ENCODE data around the gene CRHR1.

Gene CRHR1

DNA sequence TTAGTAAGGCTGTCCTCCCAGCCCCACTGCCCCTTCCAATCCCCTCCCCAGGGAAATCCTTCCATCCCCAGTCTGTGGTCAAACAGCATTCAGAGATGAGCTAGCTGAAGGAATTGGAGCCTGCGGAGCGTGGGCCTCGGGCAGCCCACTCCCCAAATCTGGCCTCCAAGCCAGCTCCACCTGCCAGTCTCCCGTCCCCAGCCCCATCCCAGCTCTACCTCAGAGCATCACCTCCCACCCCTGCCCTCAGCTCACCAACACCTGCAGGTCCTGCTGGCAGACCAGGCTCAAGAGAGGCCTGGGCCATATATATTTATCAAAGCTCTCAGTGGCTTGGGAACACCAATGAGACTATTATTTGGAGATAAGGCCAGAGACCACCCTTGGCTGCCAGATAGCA lies 55.3 kb downstream of the CRHR1 start:
- no peak for DNase-seq (ENCODE audit: low read depth, low spot score)
- no peak overlapping the region for H3K9ac ChIP-seq (ENCODE audit: insufficient read length, low read depth)
- peaks cover 19% of the 10 kb centered on the region for H3K4me1 ChIP-seq (ENCODE audit: insufficient read depth, insufficient read length)
- no peaks in the 10 kb centered on the region for H3K36me3 ChIP-seq (ENCODE audit: insufficient read depth, insufficient read length, low read length)
- no peak for TF ChIP-seq YY1 (IDR thresholded peaks at IDR 0.05; ENCODE audit: insufficient read depth, insufficient read length)
- no peak for TF ChIP-seq SUZ12 (IDR thresholded peaks at IDR 0.05; ENCODE audit: extremely low read depth, insufficient read depth, insufficient read length)
- TF ChIP-seq ZNF274 (IDR thresholded peaks at IDR 0.05; ENCODE audit: low read depth, low read length) = no peak
- H3K4me3 ChIP-seq (ENCODE audit: insufficient read length, low read depth) = no peak overlapping the region
- no peaks in the 10 kb centered on the region for H3K27me3 ChIP-seq (ENCODE audit: insufficient read depth, insufficient read length)
- no peaks in the 10 kb centered on the region for H3K9me3 ChIP-seq (ENCODE audit: insufficient read depth, low read length)

DNA sequence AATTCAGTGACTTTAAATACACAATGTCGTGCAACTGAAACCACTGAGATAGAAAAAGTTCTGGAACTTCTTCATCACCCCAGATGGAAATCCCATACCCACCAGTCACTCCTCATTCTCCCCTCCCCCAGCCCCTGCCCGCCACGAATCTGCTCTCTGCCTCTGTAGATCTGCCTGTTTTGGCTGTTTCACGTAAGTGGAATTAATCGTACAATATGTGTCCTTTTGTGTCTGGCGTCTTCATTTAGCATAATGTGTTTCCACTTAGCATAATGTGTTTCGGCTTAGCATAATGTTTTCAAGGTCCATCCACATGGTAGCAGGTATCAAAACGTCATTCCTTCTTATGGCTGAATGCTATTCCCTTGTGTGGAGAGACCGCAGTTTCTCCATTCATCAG lies 57.1 kb downstream of the CRHR1 start:
- DNase-seq (ENCODE audit: low read depth, low spot score) = no peak
- H3K27me3 ChIP-seq (ENCODE audit: insufficient read depth, insufficient read length) = no peaks in the 10 kb centered on the region
- TF ChIP-seq ZNF274 (IDR thresholded peaks at IDR 0.05; ENCODE audit: low read depth, low read length) (no peak), YY1 (IDR thresholded peaks at IDR 0.05; ENCODE audit: insufficient read depth, insufficient read length) (no peak), SUZ12 (IDR thresholded peaks at IDR 0.05; ENCODE audit: extremely low read depth, insufficient read depth, insufficient read length) (no peak)

DNA sequence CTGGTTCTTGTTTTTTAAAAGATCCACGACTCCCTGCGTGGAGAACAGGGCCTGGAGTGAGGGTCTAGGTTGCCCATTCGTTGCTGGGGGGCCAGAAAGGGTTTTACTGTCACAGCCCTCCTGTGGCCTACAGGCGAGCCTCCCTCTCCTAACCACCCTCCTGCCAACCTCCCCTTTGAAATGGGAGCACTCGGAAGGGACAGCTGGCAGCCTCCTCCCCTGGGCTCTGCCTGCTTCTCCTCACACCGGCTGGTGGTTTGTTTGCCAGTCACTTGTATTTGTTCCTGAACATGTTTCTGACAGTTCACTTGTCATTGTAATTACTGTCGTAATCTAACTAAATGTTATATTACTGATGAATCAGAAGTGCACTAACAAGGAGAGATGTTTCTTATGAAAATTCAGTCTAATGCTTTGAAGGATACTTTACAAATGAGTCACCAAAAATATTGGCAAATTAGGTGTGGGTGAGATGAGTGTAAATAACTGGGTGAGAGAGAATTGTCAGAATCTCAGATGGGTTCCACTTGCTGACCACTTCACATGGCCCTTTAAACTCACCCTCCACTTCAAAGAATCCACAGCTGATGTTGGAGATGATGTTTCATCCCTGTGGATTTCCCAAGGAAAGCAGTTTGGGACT lies 57.9 kb downstream of the CRHR1 start:
- Histone ChIP-seq H3K9ac (ENCODE audit: insufficient read length, low read depth) (no peak overlapping the region), H3K9me3 (ENCODE audit: insufficient read depth, low read length) (no peaks in the 10 kb centered on the region), H3K36me3 (ENCODE audit: insufficient read depth, insufficient read length, low read length) (no peaks in the 10 kb centered on the region), H3K27me3 (ENCODE audit: insufficient read depth, insufficient read length) (no peaks in the 10 kb centered on the region), H3K4me3 (ENCODE audit: insufficient read length, low read depth) (no peak overlapping the region), H3K4me1 (ENCODE audit: insufficient read depth, insufficient read length) (peaks cover 12% of the 10 kb centered on the region)
- TF ChIP-seq YY1 (IDR thresholded peaks at IDR 0.05; ENCODE audit: insufficient read depth, insufficient read length) (no peak), SUZ12 (IDR thresholded peaks at IDR 0.05; ENCODE audit: extremely low read depth, insufficient read depth, insufficient read length) (no peak), ZNF274 (IDR thresholded peaks at IDR 0.05; ENCODE audit: low read depth, low read length) (no peak)
- no peak for DNase-seq (ENCODE audit: low read depth, low spot score)

More for the DNA sequence above, 57.1 kb downstream of the CRHR1 start:
- Histone ChIP-seq H3K9ac (ENCODE audit: insufficient read length, low read depth) (no peak overlapping the region), H3K9me3 (ENCODE audit: insufficient read depth, low read length) (no peaks in the 10 kb centered on the region), H3K36me3 (ENCODE audit: insufficient read depth, insufficient read length, low read length) (no peaks in the 10 kb centered on the region), H3K4me3 (ENCODE audit: insufficient read length, low read depth) (no peak overlapping the region), H3K4me1 (ENCODE audit: insufficient read depth, insufficient read length) (peaks cover 18% of the 10 kb centered on the region)

DNA sequence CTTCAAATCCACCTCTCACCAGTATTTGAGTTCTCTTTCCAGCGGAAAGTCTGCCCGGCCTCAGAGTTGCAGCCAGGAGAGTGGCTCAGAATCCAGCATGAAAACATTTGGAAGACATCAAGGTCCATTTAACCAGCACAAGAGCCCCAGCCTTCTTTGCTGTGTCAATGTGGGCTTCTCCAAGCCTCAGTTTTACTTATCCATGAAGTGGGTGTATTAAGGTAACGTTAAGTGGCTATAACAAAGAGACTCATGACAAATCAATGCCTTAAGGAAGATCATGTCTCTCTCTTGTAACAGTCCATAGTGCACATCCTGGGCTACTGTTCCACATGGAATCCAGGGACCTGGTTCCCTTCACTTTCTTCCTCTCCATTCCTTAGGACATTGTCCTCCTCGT lies 59.6 kb downstream of the CRHR1 start:
- TF ChIP-seq SUZ12 (IDR thresholded peaks at IDR 0.05; ENCODE audit: extremely low read depth, insufficient read depth, insufficient read length) = no peak
- no peak for TF ChIP-seq ZNF274 (IDR thresholded peaks at IDR 0.05; ENCODE audit: low read depth, low read length)
- no peak for TF ChIP-seq YY1 (IDR thresholded peaks at IDR 0.05; ENCODE audit: insufficient read depth, insufficient read length)
- Histone ChIP-seq H3K27me3 (ENCODE audit: insufficient read depth, insufficient read length) (no peaks in the 10 kb centered on the region), H3K9me3 (ENCODE audit: insufficient read depth, low read length) (no peaks in the 10 kb centered on the region), H3K36me3 (ENCODE audit: insufficient read depth, insufficient read length, low read length) (no peaks in the 10 kb centered on the region), H3K9ac (ENCODE audit: insufficient read length, low read depth) (no peak overlapping the region), H3K4me3 (ENCODE audit: insufficient read length, low read depth) (no peak overlapping the region), H3K4me1 (ENCODE audit: insufficient read depth, insufficient read length) (no peaks in the 10 kb centered on the region)
- DNase-seq (ENCODE audit: low read depth, low spot score) = no peak

DNA sequence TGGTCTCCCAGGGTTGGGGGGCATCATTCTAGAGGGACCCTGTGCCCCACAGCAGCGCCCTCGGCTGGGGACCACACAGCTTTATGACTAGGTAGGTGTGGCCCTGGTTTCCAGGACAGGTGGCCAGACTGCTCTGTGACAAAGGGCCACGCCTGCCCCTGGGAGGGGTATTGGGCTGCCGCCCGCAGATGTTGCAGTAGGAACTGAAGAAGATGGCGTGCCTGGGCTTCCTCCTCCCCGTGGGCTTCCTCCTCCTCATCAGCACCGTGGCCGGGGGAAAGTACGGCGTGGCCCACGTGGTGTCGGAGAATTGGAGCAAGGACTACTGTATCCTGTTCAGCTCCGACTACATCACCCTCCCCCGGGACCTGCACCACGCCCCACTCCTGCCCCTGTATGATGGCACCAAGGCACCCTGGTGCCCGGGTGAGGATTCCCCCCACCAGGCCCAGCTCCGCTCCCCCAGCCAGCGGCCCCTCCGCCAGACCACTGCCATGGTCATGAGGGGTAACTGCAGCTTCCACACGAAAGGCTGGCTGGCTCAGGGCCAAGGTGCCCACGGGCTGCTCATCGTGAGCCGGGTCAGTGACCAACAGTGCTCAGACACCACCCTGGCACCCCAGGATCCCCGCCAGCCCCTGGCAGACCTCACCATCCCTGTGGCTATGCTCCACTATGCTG lies 60.7 kb downstream of the CRHR1 start, which contains the start of gene SPPL2C:
TSS of gene SPPL2C (plus strand) at position 187 of the 681 bp plus-strand sequence. CDS start at position 213, 26 bp downstream.
- Histone ChIP-seq H3K4me3 (ENCODE audit: insufficient read length, low read depth) (no peak within 1 kb of the TSS), H3K27me3 (ENCODE audit: insufficient read depth, insufficient read length) (no peaks in the 10 kb centered on the region)
- DNase-seq (ENCODE audit: low read depth, low spot score) = no peak

DNA sequence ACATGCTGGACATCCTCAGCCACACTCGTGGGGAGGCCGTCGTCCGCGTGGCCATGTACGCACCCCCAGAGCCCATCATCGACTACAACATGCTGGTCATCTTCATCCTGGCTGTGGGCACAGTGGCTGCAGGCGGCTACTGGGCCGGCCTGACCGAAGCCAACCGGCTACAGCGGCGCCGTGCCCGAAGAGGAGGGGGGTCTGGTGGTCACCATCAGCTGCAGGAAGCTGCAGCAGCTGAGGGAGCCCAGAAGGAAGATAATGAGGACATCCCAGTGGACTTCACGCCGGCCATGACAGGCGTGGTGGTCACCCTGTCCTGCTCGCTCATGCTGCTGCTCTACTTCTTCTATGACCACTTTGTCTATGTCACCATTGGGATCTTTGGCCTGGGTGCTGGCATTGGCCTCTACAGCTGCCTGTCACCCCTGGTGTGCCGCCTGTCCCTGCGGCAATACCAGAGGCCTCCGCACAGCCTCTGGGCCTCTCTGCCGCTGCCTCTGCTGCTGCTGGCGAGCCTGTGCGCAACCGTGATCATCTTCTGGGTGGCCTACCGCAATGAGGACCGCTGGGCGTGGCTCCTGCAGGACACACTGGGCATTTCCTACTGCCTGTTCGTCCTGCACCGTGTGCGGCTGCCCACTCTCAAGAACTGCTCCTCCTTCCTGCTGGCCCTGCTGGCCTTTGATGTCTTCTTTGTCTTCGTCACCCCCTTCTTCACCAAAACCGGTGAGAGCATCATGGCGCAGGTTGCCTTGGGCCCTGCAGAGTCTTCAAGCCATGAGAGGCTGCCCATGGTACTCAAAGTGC lies 61.5 kb downstream of the CRHR1 start:
- H3K36me3 ChIP-seq (ENCODE audit: insufficient read depth, insufficient read length, low read length) = no peaks in the 10 kb centered on the region
- H3K4me1 ChIP-seq (ENCODE audit: insufficient read depth, insufficient read length) = peaks cover 2% of the 10 kb centered on the region
- H3K9me3 ChIP-seq (ENCODE audit: insufficient read depth, low read length) = no peaks in the 10 kb centered on the region
- no peaks in the 10 kb centered on the region for H3K27me3 ChIP-seq (ENCODE audit: insufficient read depth, insufficient read length)
- TF ChIP-seq YY1 (IDR thresholded peaks at IDR 0.05; ENCODE audit: insufficient read depth, insufficient read length) (no peak), ZNF274 (IDR thresholded peaks at IDR 0.05; ENCODE audit: low read depth, low read length) (no peak), SUZ12 (IDR thresholded peaks at IDR 0.05; ENCODE audit: extremely low read depth, insufficient read depth, insufficient read length) (no peak)
- no peak for DNase-seq (ENCODE audit: low read depth, low spot score)
- no peak overlapping the region for H3K9ac ChIP-seq (ENCODE audit: insufficient read length, low read depth)
- no peak overlapping the region for H3K4me3 ChIP-seq (ENCODE audit: insufficient read length, low read depth)

More for the DNA sequence above, 60.7 kb downstream of the CRHR1 start, which contains the start of gene SPPL2C:
- no peak for TF ChIP-seq ZNF274 (IDR thresholded peaks at IDR 0.05; ENCODE audit: low read depth, low read length)
- no peak for TF ChIP-seq YY1 (IDR thresholded peaks at IDR 0.05; ENCODE audit: insufficient read depth, insufficient read length)
- no peak for TF ChIP-seq SUZ12 (IDR thresholded peaks at IDR 0.05; ENCODE audit: extremely low read depth, insufficient read depth, insufficient read length)
- H3K9ac ChIP-seq (ENCODE audit: insufficient read length, low read depth) = no peak within 1 kb of the TSS
- H3K36me3 ChIP-seq (ENCODE audit: insufficient read depth, insufficient read length, low read length) = no peaks in the 10 kb centered on the region
- no peaks in the 10 kb centered on the region for H3K9me3 ChIP-seq (ENCODE audit: insufficient read depth, low read length)
- H3K4me1 ChIP-seq (ENCODE audit: insufficient read depth, insufficient read length) = peaks cover 2% of the 10 kb centered on the region

DNA sequence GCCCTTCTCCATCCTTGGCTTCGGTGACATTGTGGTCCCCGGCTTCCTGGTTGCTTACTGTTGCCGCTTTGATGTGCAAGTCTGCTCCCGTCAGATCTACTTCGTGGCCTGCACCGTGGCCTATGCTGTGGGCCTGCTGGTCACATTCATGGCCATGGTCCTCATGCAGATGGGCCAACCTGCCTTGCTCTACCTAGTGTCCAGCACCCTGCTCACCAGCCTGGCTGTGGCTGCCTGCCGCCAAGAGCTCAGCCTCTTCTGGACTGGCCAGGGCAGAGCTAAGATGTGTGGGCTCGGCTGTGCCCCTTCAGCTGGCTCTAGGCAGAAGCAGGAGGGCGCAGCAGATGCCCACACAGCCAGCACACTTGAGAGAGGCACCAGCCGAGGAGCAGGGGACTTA lies 62.1 kb downstream of the CRHR1 start:
- peaks cover 3% of the 10 kb centered on the region for H3K27me3 ChIP-seq (ENCODE audit: insufficient read depth, insufficient read length)
- no peak overlapping the region for H3K4me3 ChIP-seq (ENCODE audit: insufficient read length, low read depth)
- H3K9ac ChIP-seq (ENCODE audit: insufficient read length, low read depth) = no peak overlapping the region
- no peaks in the 10 kb centered on the region for H3K9me3 ChIP-seq (ENCODE audit: insufficient read depth, low read length)
- no peak for DNase-seq (ENCODE audit: low read depth, low spot score)
- TF ChIP-seq ZNF274 (IDR thresholded peaks at IDR 0.05; ENCODE audit: low read depth, low read length) = no peak
- TF ChIP-seq SUZ12 (IDR thresholded peaks at IDR 0.05; ENCODE audit: extremely low read depth, insufficient read depth, insufficient read length) = no peak
- TF ChIP-seq YY1 (IDR thresholded peaks at IDR 0.05; ENCODE audit: insufficient read depth, insufficient read length) = no peak
- no peaks in the 10 kb centered on the region for H3K36me3 ChIP-seq (ENCODE audit: insufficient read depth, insufficient read length, low read length)
- peaks cover 2% of the 10 kb centered on the region for H3K4me1 ChIP-seq (ENCODE audit: insufficient read depth, insufficient read length)
